NT2/D1 (cell line): ENCODE results near the gene KCNJ2.

Experiments used
- DNase-seq: peaks from one replicate; pipeline ENCODE4 v3.0.0-alpha.2; 2011; ENCODE audit warnings: low read depth, low spot score
- H3K27me3 ChIP-seq: 2 replicates; pipeline ENCODE4 v1.6.0; 2011; ENCODE audit warnings: mild to moderate bottlenecking; ENCODE audit not compliant: insufficient read length, insufficient read depth
- H3K36me3 ChIP-seq: 2 replicates; pipeline ENCODE4 v1.6.1; 2011; ENCODE audit warnings: mild to moderate bottlenecking, low read length, mixed read lengths; ENCODE audit not compliant: insufficient read depth, insufficient read length
- H3K4me1 ChIP-seq: 2 replicates; pipeline ENCODE4 v1.5.1; 2011; ENCODE audit not compliant: insufficient read depth, insufficient read length
- H3K4me3 ChIP-seq: 2 replicates; pipeline ENCODE4 v1.5.1; 2011; ENCODE audit warnings: low read depth; ENCODE audit not compliant: insufficient read length
- H3K9ac ChIP-seq: 2 replicates; pipeline ENCODE4 v1.6.0; 2011; ENCODE audit warnings: low read depth; ENCODE audit not compliant: insufficient read length
- H3K9me3 ChIP-seq: 2 replicates; pipeline ENCODE4 v1.5.1; 2011; ENCODE audit warnings: mild to moderate bottlenecking, low read length; ENCODE audit not compliant: insufficient read depth
- SUZ12 ChIP-seq: IDR thresholded peaks from 2 replicates; pipeline ENCODE4 v1.6.1; 2011; ENCODE audit not compliant: insufficient read length, insufficient read depth; ENCODE audit errors: extremely low read depth
- YY1 ChIP-seq: IDR thresholded peaks from 2 replicates; pipeline ENCODE4 v1.6.1; 2011; ENCODE audit not compliant: insufficient read length, insufficient read depth
- ZNF274 ChIP-seq: IDR thresholded peaks from 2 replicates; pipeline ENCODE4 v1.6.1; 2011; ENCODE audit warnings: mild to moderate bottlenecking, low read depth, low read length

Gene KCNJ2

DNA sequence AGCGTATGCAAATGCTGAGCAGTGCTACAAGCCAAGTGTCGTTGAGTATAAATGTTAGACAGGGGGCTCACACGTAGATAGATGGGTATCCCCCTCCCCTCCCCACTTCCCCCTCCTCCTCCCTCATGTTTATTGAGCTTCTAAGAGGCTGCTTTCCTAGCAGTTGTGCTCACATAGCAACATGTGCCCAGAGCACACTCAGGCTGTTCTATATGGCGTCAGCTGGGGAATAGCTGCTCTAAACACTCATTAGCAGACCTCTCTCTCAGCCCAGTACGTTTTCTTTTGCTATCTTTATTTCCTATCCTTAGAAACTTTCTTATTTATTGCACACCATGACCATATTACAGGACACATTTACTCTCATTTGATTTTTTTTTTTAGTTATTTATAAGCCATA is 1.8 kb downstream of the KCNJ2 start:
- H3K36me3 ChIP-seq = no peaks in the 10 kb centered on the region
- H3K4me1 ChIP-seq = no peaks in the 10 kb centered on the region
- peaks cover 19% of the 10 kb centered on the region for H3K27me3 ChIP-seq
- no peak overlapping the region for H3K9ac ChIP-seq
- no peaks in the 10 kb centered on the region for H3K9me3 ChIP-seq
- TF ChIP-seq SUZ12 (no peak), YY1 (no peak), ZNF274 (no peak)
- DNase-seq = no peak
- no peak overlapping the region for H3K4me3 ChIP-seq

DNA sequence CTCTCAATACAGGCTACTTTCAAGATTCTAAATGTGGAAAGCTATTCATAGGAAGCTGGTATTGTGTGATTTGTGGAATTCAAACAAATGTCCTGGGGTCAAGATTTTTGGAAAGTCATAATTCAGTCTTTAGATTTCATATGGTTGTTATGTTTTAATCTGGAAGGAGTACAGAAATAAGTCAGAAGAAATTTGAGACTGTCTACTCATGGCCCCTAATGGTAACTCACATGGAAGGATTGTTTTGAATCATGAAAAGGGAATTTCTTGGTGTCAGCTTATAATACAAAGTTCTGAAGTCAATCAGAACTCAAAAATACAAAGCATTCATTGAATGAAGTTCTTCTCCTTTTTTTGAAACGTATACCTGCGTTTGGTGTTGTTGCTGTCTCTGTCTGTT is 3.1 kb downstream of the KCNJ2 start:
- DNase-seq = no peak
- Histone ChIP-seq H3K9ac (no peak overlapping the region), H3K27me3 (peaks cover 19% of the 10 kb centered on the region), H3K4me3 (no peak overlapping the region), H3K9me3 (no peaks in the 10 kb centered on the region), H3K36me3 (no peaks in the 10 kb centered on the region), H3K4me1 (no peaks in the 10 kb centered on the region)
- TF ChIP-seq ZNF274 (no peak), YY1 (no peak), SUZ12 (no peak)

DNA sequence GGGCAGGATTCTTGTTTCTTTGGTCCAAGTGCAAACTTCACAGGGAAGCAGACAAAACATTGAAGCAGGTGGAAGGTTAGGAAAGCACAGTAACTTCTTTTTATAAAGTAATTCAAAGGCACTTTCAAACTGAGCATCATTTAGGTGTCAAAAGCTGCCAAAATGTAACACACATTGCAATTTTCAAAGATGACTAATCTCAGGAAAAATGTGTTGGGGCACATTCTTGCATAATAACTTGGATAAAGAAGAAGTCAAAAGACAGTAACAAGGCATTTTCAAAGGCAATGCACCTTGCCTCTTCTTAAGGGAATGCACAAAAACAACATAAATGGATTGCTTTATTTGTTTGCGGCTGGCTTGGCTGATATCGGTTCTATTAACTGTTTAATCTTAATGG is 3.6 kb downstream of the KCNJ2 start:
- H3K4me3 ChIP-seq = no peak overlapping the region
- no peaks in the 10 kb centered on the region for H3K4me1 ChIP-seq
- DNase-seq = no peak
- H3K9ac ChIP-seq = no peak overlapping the region
- H3K9me3 ChIP-seq = no peaks in the 10 kb centered on the region
- TF ChIP-seq YY1 (no peak), ZNF274 (no peak), SUZ12 (no peak)
- H3K36me3 ChIP-seq = no peaks in the 10 kb centered on the region
- H3K27me3 ChIP-seq = peaks cover 17% of the 10 kb centered on the region

DNA sequence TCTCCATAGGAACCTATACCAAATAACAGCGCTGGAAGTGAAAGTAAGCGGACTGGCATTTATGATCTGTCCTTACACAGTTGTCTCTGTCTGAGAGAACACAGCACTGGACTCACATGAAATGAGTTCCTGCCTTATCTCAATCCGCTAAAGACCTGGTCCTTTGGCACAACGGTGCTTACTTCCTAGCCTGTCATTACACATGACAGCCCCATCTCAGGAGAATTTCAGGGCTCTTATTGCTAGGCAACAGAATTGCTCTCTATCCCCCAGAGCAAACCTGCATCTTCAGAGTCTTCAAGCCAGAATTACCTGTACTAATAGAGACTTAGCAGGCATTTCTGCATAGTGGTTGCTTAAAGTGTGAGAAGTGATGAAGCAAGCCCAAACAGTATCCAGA is 4.3 kb downstream of the KCNJ2 start:
- H3K9ac ChIP-seq = no peak overlapping the region
- TF ChIP-seq YY1 (no peak), ZNF274 (no peak), SUZ12 (no peak)
- DNase-seq = no peak
- H3K36me3 ChIP-seq = no peaks in the 10 kb centered on the region
- no peaks in the 10 kb centered on the region for H3K4me1 ChIP-seq
- H3K27me3 ChIP-seq = peaks cover 17% of the 10 kb centered on the region
- no peak overlapping the region for H3K4me3 ChIP-seq
- H3K9me3 ChIP-seq = no peaks in the 10 kb centered on the region

DNA sequence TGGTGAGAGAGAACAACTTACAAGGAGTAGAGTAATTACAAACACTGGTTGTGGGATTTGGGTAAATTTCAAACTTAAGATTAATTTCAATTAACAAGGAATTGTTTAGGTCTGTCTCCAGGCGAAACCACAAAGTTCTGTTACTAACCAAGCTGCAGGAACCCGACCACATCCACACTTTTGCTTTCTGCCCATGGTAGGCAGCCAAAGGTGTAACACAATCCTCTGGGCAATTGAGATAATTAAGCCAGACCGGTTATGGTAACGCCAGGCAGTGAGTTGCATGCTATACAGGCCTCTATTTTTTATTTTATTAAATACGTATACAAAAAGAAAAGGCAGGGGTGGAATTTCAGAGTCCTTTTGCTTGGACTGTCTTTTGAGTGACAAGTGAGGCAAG is 12.0 kb downstream of the KCNJ2 start:
- no peaks in the 10 kb centered on the region for H3K9me3 ChIP-seq
- no peaks in the 10 kb centered on the region for H3K27me3 ChIP-seq
- no peak overlapping the region for H3K4me3 ChIP-seq
- H3K36me3 ChIP-seq = no peaks in the 10 kb centered on the region
- no peak overlapping the region for H3K9ac ChIP-seq
- no peak for TF ChIP-seq ZNF274
- TF ChIP-seq YY1 = no peak
- no peak for TF ChIP-seq SUZ12
- DNase-seq = no peak
- H3K4me1 ChIP-seq = no peaks in the 10 kb centered on the region

DNA sequence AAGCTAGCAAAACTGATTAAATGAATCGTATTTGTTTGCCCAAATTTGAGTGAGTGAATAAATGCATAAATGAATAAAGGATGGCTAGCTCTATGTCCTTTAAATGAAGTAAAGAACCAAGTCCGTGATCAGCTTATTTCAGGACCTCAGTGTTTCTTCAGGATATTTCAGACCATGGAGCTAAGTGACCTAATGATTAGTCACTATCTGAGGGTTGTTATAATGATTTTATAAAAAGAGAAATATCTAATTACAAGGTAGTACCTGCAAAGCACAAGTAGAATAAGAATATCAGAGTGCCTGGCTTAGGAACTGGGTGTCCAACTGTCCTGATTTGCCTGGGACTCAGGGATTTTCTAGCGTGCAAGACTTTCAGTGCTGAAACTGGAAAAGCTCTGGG is 12.5 kb downstream of the KCNJ2 start:
- Histone ChIP-seq H3K4me1 (no peaks in the 10 kb centered on the region), H3K9me3 (no peaks in the 10 kb centered on the region), H3K36me3 (no peaks in the 10 kb centered on the region), H3K4me3 (no peak overlapping the region), H3K9ac (no peak overlapping the region), H3K27me3 (no peaks in the 10 kb centered on the region)
- no peak for DNase-seq
- TF ChIP-seq ZNF274 (no peak), SUZ12 (no peak), YY1 (no peak)

DNA sequence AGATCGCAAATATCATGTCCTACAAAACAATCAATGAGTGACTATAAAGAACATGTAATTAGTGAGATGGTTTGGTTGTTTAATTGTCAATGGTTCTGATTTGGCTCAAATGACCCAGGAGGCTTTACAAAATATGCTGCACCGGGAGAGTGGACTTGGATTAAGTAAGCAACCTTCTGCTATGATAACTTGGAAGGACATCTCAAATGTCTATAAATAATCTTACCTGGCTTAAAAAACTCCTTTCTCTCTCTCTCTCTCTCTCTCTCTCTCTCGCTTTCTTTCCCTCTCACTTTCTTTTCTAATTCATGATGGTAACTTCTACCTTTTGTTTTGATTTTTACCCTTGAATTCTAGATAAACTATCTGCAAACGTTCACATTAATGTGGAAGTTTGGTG is 14.2 kb downstream of the KCNJ2 start:
- Histone ChIP-seq H3K27me3 (no peaks in the 10 kb centered on the region), H3K4me3 (no peak overlapping the region), H3K9me3 (no peaks in the 10 kb centered on the region), H3K4me1 (no peaks in the 10 kb centered on the region), H3K9ac (no peak overlapping the region), H3K36me3 (no peaks in the 10 kb centered on the region)
- TF ChIP-seq ZNF274 (no peak), YY1 (no peak), SUZ12 (no peak)
- DNase-seq = no peak

DNA sequence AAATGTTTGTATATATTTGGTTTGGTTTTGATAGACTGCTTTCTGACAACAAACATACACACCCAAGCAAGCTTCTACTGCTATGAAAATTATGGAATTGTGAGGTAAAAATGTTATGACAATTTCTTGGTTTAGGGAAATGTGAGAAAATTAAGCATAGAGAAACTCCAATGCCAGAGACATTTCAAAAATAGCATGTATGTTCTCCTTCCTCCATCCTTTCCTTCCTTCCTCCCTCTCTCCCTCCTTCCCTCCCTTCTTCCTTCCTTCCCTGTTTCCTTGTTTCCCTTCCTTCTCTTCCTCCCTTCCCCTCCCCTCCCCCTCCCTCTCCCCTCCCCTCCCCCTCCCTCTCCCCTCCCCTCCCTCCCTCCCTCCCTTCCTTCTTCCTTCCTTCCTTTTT is 14.9 kb downstream of the KCNJ2 start:
- H3K36me3 ChIP-seq = no peaks in the 10 kb centered on the region
- DNase-seq = no peak

More for the DNA sequence above, 14.9 kb downstream of the KCNJ2 start:
- Histone ChIP-seq H3K27me3 (no peaks in the 10 kb centered on the region), H3K4me3 (no peak overlapping the region), H3K9ac (no peak overlapping the region), H3K9me3 (no peaks in the 10 kb centered on the region), H3K4me1 (no peaks in the 10 kb centered on the region)
- TF ChIP-seq SUZ12 (no peak), ZNF274 (no peak), YY1 (no peak)
